HEK293 (cell line): ENCODE data around the gene ZNF608.

Source experiments
- GLI2 ChIP-seq: fragments of 450-650 bp; formaldehyde crosslinking; IDR thresholded peaks from 2 replicates; pipeline ENCODE4; 2017; ENCODE audit warnings: missing biosample characterization, missing genetic modification characterization, low read depth, borderline replicate concordance
- GLIS2 ChIP-seq: fragments of 450-650 bp; formaldehyde crosslinking; IDR thresholded peaks from 2 replicates; pipeline ENCODE4 v1.5.1; 2016; ENCODE audit warnings: missing biosample characterization, missing genetic modification characterization
- HOXA7 ChIP-seq: sonication (generic); formaldehyde crosslinking; IDR thresholded peaks from 2 replicates; pipeline ENCODE4 v1.8.1; 2022; ENCODE audit warnings: missing genetic modification reagents, borderline replicate concordance
- HOXC10 ChIP-seq: sonication (generic); formaldehyde crosslinking; IDR thresholded peaks from 2 replicates; pipeline ENCODE4 v1.8.1; 2023; ENCODE audit warnings: mild to moderate bottlenecking, missing genetic modification reagents
- MYNN ChIP-seq: fragments of 450-650 bp; formaldehyde crosslinking; IDR thresholded peaks from 2 replicates; pipeline ENCODE4 v1.5.1; 2016; ENCODE audit warnings: missing biosample characterization, missing genetic modification characterization, borderline replicate concordance
- OSR2 ChIP-seq: fragments of 450-650 bp; formaldehyde crosslinking; IDR thresholded peaks from 2 replicates; pipeline ENCODE4 v1.5.1; 2016; ENCODE audit warnings: missing biosample characterization, missing genetic modification characterization
- RBAK ChIP-seq: fragments of 450-650 bp; formaldehyde crosslinking; IDR thresholded peaks from 2 replicates; pipeline ENCODE4 v1.5.1; 2016; ENCODE audit warnings: missing biosample characterization, missing genetic modification characterization
- SCRT1 ChIP-seq: fragments of 450-650 bp; formaldehyde crosslinking; IDR thresholded peaks from 2 replicates; pipeline ENCODE4 v1.5.1; 2016; ENCODE audit warnings: missing biosample characterization, missing genetic modification characterization, borderline replicate concordance
- SCRT2 ChIP-seq: fragments of 450-650 bp; formaldehyde crosslinking; IDR thresholded peaks from 2 replicates; pipeline ENCODE4 v1.5.1; 2016; ENCODE audit warnings: missing biosample characterization, missing genetic modification characterization
- SP2 ChIP-seq: fragments of 450-650 bp; formaldehyde crosslinking; IDR thresholded peaks from 2 replicates; pipeline ENCODE4 v1.5.1; 2016; ENCODE audit warnings: missing biosample characterization, missing genetic modification characterization
- YY1 ChIP-seq: fragments of 450-650 bp; formaldehyde crosslinking; IDR thresholded peaks from 2 replicates; pipeline ENCODE4 v1.5.1; 2018; ENCODE audit warnings: missing biosample characterization, missing genetic modification characterization
- YY2 ChIP-seq: fragments of 450-650 bp; formaldehyde crosslinking; IDR thresholded peaks from 2 replicates; pipeline ENCODE4 v1.5.1; 2016; ENCODE audit warnings: missing biosample characterization, missing genetic modification characterization
- ZBTB21 ChIP-seq: fragments of 450-650 bp; formaldehyde crosslinking; IDR thresholded peaks from 2 replicates; pipeline ENCODE4 v1.5.1; 2017; ENCODE audit warnings: missing biosample characterization, missing genetic modification characterization
- ZNF16 ChIP-seq: fragments of 450-650 bp; formaldehyde crosslinking; IDR thresholded peaks from 2 replicates; pipeline ENCODE4 v1.5.1; 2016; ENCODE audit warnings: low read depth, missing biosample characterization, missing genetic modification characterization
- ZNF169 ChIP-seq: fragments of 450-650 bp; formaldehyde crosslinking; IDR thresholded peaks from 2 replicates; pipeline ENCODE4 v1.5.1; 2016; ENCODE audit warnings: missing biosample characterization, missing genetic modification characterization
- ZNF184 ChIP-seq: fragments of 450-650 bp; IDR thresholded peaks from 2 replicates; pipeline ENCODE4 v1.5.1; 2018; ENCODE audit warnings: missing biosample characterization, mild to moderate bottlenecking, missing genetic modification characterization
- ZNF214 ChIP-seq: fragments of 450-650 bp; formaldehyde crosslinking; IDR thresholded peaks from 2 replicates; pipeline ENCODE4 v1.5.1; 2017; ENCODE audit warnings: missing biosample characterization, mild to moderate bottlenecking, missing genetic modification characterization, borderline replicate concordance
- ZNF24 ChIP-seq: fragments of 450-650 bp; formaldehyde crosslinking; IDR thresholded peaks from 2 replicates; pipeline ENCODE4 v1.5.1; 2016; ENCODE audit warnings: missing biosample characterization, missing genetic modification characterization
- ZNF37A ChIP-seq: fragments of 450-650 bp; IDR thresholded peaks from 2 replicates; pipeline ENCODE4 v1.5.1; 2018; ENCODE audit warnings: missing biosample characterization, missing genetic modification characterization
- ZNF391 ChIP-seq: fragments of 450-650 bp; formaldehyde crosslinking; IDR thresholded peaks from 2 replicates; pipeline ENCODE4 v1.5.1; 2016; ENCODE audit warnings: low read depth, missing biosample characterization, missing genetic modification characterization, borderline replicate concordance
- ZNF394 ChIP-seq: fragments of 450-650 bp; formaldehyde crosslinking; IDR thresholded peaks from 2 replicates; pipeline ENCODE4 v1.5.1; 2016; ENCODE audit warnings: missing biosample characterization, missing genetic modification characterization, mild to moderate bottlenecking, moderate library complexity, borderline replicate concordance
- ZNF416 ChIP-seq: fragments of 450-650 bp; formaldehyde crosslinking; IDR thresholded peaks from 2 replicates; pipeline ENCODE4 v1.5.1; 2016; ENCODE audit warnings: missing biosample characterization, missing genetic modification characterization
- ZNF426 ChIP-seq: fragments of 450-650 bp; formaldehyde crosslinking; IDR thresholded peaks from 2 replicates; pipeline ENCODE4 v1.5.1; 2017; ENCODE audit warnings: missing biosample characterization, missing genetic modification characterization, mild to moderate bottlenecking, inconsistent platforms, moderate library complexity
- ZNF501 ChIP-seq: fragments of 450-650 bp; formaldehyde crosslinking; IDR thresholded peaks from 2 replicates; pipeline ENCODE4 v1.5.1; 2016; ENCODE audit warnings: missing biosample characterization, missing genetic modification characterization
- ZNF623 ChIP-seq: fragments of 450-650 bp; formaldehyde crosslinking; IDR thresholded peaks from 2 replicates; pipeline ENCODE4 v1.5.1; 2016; ENCODE audit warnings: missing biosample characterization, missing genetic modification characterization
- ZNF626 ChIP-seq: fragments of 450-650 bp; sonication (Bioruptor Pico); formaldehyde crosslinking; IDR thresholded peaks from 2 replicates; pipeline ENCODE4 v1.5.1; 2018; ENCODE audit warnings: missing biosample characterization, missing genetic modification characterization, inconsistent platforms
- ZNF670 ChIP-seq: fragments of 450-650 bp; formaldehyde crosslinking; IDR thresholded peaks from 2 replicates; pipeline ENCODE4 v1.5.1; 2016; ENCODE audit warnings: missing biosample characterization, missing genetic modification characterization, low read depth
- ZNF677 ChIP-seq: fragments of 450-650 bp; IDR thresholded peaks from 2 replicates; pipeline ENCODE4 v1.5.0; 2018; ENCODE audit warnings: missing biosample characterization, mild to moderate bottlenecking, missing genetic modification characterization, moderate library complexity
- ZNF768 ChIP-seq: fragments of 450-650 bp; formaldehyde crosslinking; IDR thresholded peaks from 2 replicates; pipeline ENCODE4 v1.5.1; 2018; ENCODE audit warnings: missing biosample characterization, mild to moderate bottlenecking, missing genetic modification characterization
- TF ChIP-seq, protein P1 (sequence below): fragments of 450-650 bp; IDR thresholded peaks from 2 replicates; pipeline ENCODE4 v1.5.1; 2018; ENCODE audit warnings: missing biosample characterization, missing genetic modification characterization
- TF ChIP-seq, protein P2 (sequence below): fragments of 450-650 bp; formaldehyde crosslinking; IDR thresholded peaks from 2 replicates; pipeline ENCODE4 v1.5.1; 2017; ENCODE audit warnings: missing biosample characterization, mild to moderate bottlenecking, missing genetic modification characterization, moderate library complexity
- TF ChIP-seq, protein P3 (sequence below): fragments of 450-650 bp; formaldehyde crosslinking; IDR thresholded peaks from 2 replicates; pipeline ENCODE4 v1.5.1; 2016; ENCODE audit warnings: missing biosample characterization, missing genetic modification characterization, low read depth

Gene ZNF608

DNA sequence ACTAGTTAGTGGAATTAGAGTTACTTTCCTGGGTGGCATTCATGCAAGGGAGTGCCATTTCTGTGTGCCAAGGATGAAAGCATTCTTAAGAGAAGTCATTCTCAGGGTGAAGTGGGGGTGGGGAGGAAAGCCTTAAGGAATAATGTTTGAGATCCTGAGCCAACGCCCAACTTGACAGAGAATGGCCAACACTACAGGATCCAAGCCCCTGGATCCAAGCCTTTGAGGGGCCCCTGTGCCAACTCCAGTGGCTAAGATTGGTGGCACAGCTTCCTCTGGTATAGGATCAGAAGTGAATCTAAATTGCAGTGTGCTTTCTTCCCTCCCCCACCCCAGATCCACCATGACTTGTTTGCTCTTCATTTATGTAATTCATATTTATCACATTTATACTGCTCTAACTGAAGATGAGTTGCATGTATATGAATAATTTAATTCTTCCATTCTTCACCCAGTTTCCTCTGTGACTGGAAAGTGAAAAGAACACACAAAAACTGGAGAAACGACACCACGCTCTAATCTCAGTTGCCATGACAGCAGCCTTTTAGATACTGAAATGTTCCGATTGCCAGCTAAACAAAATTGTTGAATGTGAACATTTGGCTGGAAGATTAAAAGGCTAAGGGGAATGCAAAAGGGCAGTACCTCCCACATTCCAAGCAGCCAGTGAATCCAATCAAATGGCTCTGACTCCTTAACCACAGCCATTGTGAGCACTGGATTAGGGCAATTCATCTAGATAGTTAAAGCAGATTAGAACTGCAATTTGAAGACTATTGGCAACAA lies 4.5 kb downstream of the ZNF608 start (continued):
- TF ChIP-seq YY2 (tag by site-specific recombination) = no peak
- TF ChIP-seq YY1 = no peak; the same call in 1 of the 2 replicates
- peak; percentile 50; the same call in 1 of the 2 replicates for TF ChIP-seq MYNN (tag by site-specific recombination)
- no peak for TF ChIP-seq ZNF768 (tag by site-specific recombination)
- TF ChIP-seq, protein P1, sequence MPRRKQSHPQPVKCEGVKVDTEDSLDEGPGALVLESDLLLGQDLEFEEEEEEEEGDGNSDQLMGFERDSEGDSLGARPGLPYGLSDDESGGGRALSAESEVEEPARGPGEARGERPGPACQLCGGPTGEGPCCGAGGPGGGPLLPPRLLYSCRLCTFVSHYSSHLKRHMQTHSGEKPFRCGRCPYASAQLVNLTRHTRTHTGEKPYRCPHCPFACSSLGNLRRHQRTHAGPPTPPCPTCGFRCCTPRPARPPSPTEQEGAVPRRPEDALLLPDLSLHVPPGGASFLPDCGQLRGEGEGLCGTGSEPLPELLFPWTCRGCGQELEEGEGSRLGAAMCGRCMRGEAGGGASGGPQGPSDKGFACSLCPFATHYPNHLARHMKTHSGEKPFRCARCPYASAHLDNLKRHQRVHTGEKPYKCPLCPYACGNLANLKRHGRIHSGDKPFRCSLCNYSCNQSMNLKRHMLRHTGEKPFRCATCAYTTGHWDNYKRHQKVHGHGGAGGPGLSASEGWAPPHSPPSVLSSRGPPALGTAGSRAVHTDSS (tag by site-specific recombination) = no peak
- no peak for TF ChIP-seq ZNF37A (tag by site-specific recombination)
- no peak; the same call in 1 of the 2 replicates for TF ChIP-seq ZNF501 (tag by site-specific recombination)
- no peak for TF ChIP-seq RBAK (tag by site-specific recombination)
- no peak for TF ChIP-seq ZNF391
- TF ChIP-seq GLI2 (tag by site-specific recombination) = peak; percentile 88; the same call in 1 of the 2 replicates
- no peak for TF ChIP-seq ZNF214 (tag by site-specific recombination)
- no peak for TF ChIP-seq ZNF394 (tag by site-specific recombination)
- TF ChIP-seq ZNF416 (tag by site-specific recombination) = no peak
- TF ChIP-seq ZNF169 (tag by site-specific recombination) = no peak
- TF ChIP-seq ZNF184 (tag by site-specific recombination) = peak; percentile 41; the same call in 1 of the 2 replicates
- no peak for TF ChIP-seq ZNF626 (tag by site-specific recombination)
- TF ChIP-seq, protein P2, sequence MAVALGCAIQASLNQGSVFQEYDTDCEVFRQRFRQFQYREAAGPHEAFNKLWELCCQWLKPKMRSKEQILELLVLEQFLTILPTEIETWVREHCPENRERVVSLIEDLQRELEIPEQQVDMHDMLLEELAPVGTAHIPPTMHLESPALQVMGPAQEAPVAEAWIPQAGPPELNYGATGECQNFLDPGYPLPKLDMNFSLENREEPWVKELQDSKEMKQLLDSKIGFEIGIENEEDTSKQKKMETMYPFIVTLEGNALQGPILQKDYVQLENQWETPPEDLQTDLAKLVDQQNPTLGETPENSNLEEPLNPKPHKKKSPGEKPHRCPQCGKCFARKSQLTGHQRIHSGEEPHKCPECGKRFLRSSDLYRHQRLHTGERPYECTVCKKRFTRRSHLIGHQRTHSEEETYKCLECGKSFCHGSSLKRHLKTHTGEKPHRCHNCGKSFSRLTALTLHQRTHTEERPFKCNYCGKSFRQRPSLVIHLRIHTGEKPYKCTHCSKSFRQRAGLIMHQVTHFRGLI (tag by site-specific recombination) = peak; percentile 91
- no peak; the same call in 1 of the 2 replicates for TF ChIP-seq ZBTB21 (tag by site-specific recombination)
- TF ChIP-seq SP2 (tag by site-specific recombination) = peak; percentile 64
- TF ChIP-seq GLIS2 (tag by site-specific recombination) = no peak
- no peak for TF ChIP-seq ZNF426 (tag by site-specific recombination)
- TF ChIP-seq, protein P3, sequence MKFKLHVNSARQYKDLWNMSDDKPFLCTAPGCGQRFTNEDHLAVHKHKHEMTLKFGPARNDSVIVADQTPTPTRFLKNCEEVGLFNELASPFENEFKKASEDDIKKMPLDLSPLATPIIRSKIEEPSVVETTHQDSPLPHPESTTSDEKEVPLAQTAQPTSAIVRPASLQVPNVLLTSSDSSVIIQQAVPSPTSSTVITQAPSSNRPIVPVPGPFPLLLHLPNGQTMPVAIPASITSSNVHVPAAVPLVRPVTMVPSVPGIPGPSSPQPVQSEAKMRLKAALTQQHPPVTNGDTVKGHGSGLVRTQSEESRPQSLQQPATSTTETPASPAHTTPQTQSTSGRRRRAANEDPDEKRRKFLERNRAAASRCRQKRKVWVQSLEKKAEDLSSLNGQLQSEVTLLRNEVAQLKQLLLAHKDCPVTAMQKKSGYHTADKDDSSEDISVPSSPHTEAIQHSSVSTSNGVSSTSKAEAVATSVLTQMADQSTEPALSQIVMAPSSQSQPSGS (tag by site-specific recombination) = no peak
- TF ChIP-seq ZNF670 = no peak
- TF ChIP-seq SCRT1 (tag by site-specific recombination) = peak; percentile 92
- TF ChIP-seq ZNF623 (tag by site-specific recombination) = no peak
- TF ChIP-seq SCRT2 (tag by site-specific recombination) = peak; percentile 94
- TF ChIP-seq ZNF16 (tag by site-specific recombination) = no peak
- no peak for TF ChIP-seq HOXA7
- TF ChIP-seq HOXC10 (CRISPR knock-in tag) = no peak
- no peak for TF ChIP-seq ZNF677
- TF ChIP-seq OSR2 (tag by site-specific recombination) = peak; percentile 95
- TF ChIP-seq ZNF24 = peak; percentile 87
